HG03558 (cell line): ENCODE results near the gene KRTAP9-9.
"Not testable (repeated sequence)": the region's sequence is repeated elsewhere in the genome, so short reads cannot be mapped to it uniquely, and the experiment has no call there.

Experiments
- ATAC-seq: cut with Tn5 transposase; IDR thresholded peaks from one replicate; pipeline ENCODE4 v1.9.1; 2021; ENCODE audit warnings: moderate number of reproducible peaks; ENCODE audit not compliant: unreplicated experiment; ENCODE audit errors: extremely low read depth

Gene KRTAP9-9

GRCh38 chr17:41255381-41256290 lies at the start of gene KRTAP9-9:
Gene KRTAP9-9 (plus strand): TSS chr17:41255384.
- ATAC-seq: not testable (repeated sequence)

GRCh38 chr17:41211845-41212466 lies 43.2 kb upstream of the KRTAP9-9 start:
- ATAC-seq: no peak

GRCh38 chr17:41212524-41213169 lies 42.5 kb upstream of the KRTAP9-9 start:
- ATAC-seq: no peak

GRCh38 chr17:41215681-41216080 lies 39.5 kb upstream of the KRTAP9-9 start:
- no peak for ATAC-seq

GRCh38 chr17:41223821-41224220 lies 31.4 kb upstream of the KRTAP9-9 start:
- no peak for ATAC-seq

GRCh38 chr17:41226051-41226450 lies 29.1 kb upstream of the KRTAP9-9 start:
- no peak for ATAC-seq

- ATAC-seq: not testable (repeated sequence)
Measured at GRCh38 chr17:41226598-41227095, 28.5 kb upstream of the KRTAP9-9 start, which contains the start of gene KRTAP9-2. Gene KRTAP9-2 (plus strand): TSS chr17:41226648. CDS start chr17:41226655, 7 bp downstream.

GRCh38 chr17:41230094-41230493 lies 25.1 kb upstream of the KRTAP9-9 start:
- no peak for ATAC-seq

GRCh38 chr17:41231731-41232130 lies 23.5 kb upstream of the KRTAP9-9 start:
- ATAC-seq: no peak

GRCh38 chr17:41232399-41233105 lies 22.6 kb upstream of the KRTAP9-9 start, which contains the start of gene KRTAP9-3:
Gene KRTAP9-3 (plus strand): TSS chr17:41232449. CDS start chr17:41232502, 53 bp downstream.
- ATAC-seq: not testable (repeated sequence)

GRCh38 chr17:41237116-41237515 lies 18.1 kb upstream of the KRTAP9-9 start:
- not testable (repeated sequence) for ATAC-seq

- not testable (repeated sequence) for ATAC-seq
Measured at GRCh38 chr17:41237949-41238437, 17.2 kb upstream of the KRTAP9-9 start, which contains the start of gene KRTAP9-8. Gene KRTAP9-8 (plus strand): TSS chr17:41237999. CDS start chr17:41238052, 53 bp downstream.

GRCh38 chr17:41246995-41247787 lies 8.0 kb upstream of the KRTAP9-9 start:
- ATAC-seq: not testable (repeated sequence)

GRCh38 chr17:41249637-41250240 lies 5.4 kb upstream of the KRTAP9-9 start, which contains the start of gene KRTAP9-4:
Gene KRTAP9-4 (plus strand): TSS chr17:41249687. CDS start chr17:41249721, 34 bp downstream.
- not testable (repeated sequence) for ATAC-seq

GRCh38 chr17:41251261-41251660 lies 3.9 kb upstream of the KRTAP9-9 start:
- no peak for ATAC-seq

GRCh38 chr17:41254861-41255260 lies 323 bp upstream of the KRTAP9-9 start:
- ATAC-seq: no peak

GRCh38 chr17:41256291-41256685 lies 1.1 kb downstream of the KRTAP9-9 start:
- no peak for ATAC-seq

- no peak for ATAC-seq
Measured at GRCh38 chr17:41258406-41258805, 3.2 kb downstream of the KRTAP9-9 start.
